Stomach (tissue), 9 donors: ENCODE measurements around the gene OR4E2. TPM values are rescaled to one million over a fixed set of nuclear protein-coding genes. Genes with fewer than 3 reads are reported as not detected.
A peak's percentile ranks its signal among the peaks of the same experiment; 100 is the strongest.

Experiments
- DNase-seq, 2 donors: peaks; one replicate each; pipeline versions ENCODE4 v3.0.0 to v3.0.0-alpha.2; 2013 to 2019
- H3K27ac ChIP-seq, 5 donors: fragments of 200-600 bp in 4 of 5; sonication (generic) in 4 of 5; one replicate each; pipeline ENCODE4 v1.5.1; 2013 to 2019; ENCODE audit warnings: mild to moderate bottlenecking in 1 of 5, moderate library complexity in 1 of 5
- H3K27me3 ChIP-seq, 3 donors: fragments of 200-600 bp; sonication (generic); one replicate each; pipeline ENCODE4 v1.5.1; 2017 to 2019; ENCODE audit warnings: mixed run types in 1 of 3
- H3K36me3 ChIP-seq, 4 donors: fragments of 200-600 bp; sonication (generic); 1 replicate in 3 of 4; 2 replicates in 1 of 4; pipeline ENCODE4 v1.5.1; 2016 to 2019
- H3K4me1 ChIP-seq, 4 donors: fragments of 200-600 bp; sonication (generic); one replicate each; pipeline ENCODE4 v1.5.1; 2016 to 2019
- H3K4me3 ChIP-seq, 4 donors: fragments of 200-600 bp; sonication (generic) in 3 of 4; one replicate each; pipeline ENCODE4 v1.5.1; 2016 to 2019; ENCODE audit warnings: mild to moderate bottlenecking in 1 of 4
- H3K9me3 ChIP-seq, 4 donors: fragments of 200-600 bp; sonication (generic); one replicate each; pipeline ENCODE4 v1.5.1; 2016 to 2019
- EP300 ChIP-seq: sonication (generic); formaldehyde crosslinking; IDR thresholded peaks from one replicate; pipeline ENCODE4 v1.6.1; 2017; ENCODE audit warnings: antibody characterized with exemption
- POLR2A ChIP-seq, 4 donors: fragments of 450-650 bp; IDR thresholded peaks; one replicate each; pipeline ENCODE4 v1.6.1; 2016; ENCODE audit warnings: antibody characterized with exemption in 4 of 4, control low read depth in 2 of 4, mild to moderate bottlenecking in 1 of 4, moderate library complexity in 1 of 4
- POLR2AphosphoS5 ChIP-seq, 3 donors: sonication (generic); formaldehyde crosslinking; IDR thresholded peaks; one replicate each; pipeline ENCODE4 v1.6.1; 2016; ENCODE audit warnings: antibody characterized with exemption in 3 of 3
- WGBS, 5 donors: extraction: QIAGEN DNeasy Blood & Tissue Kit in 3 of 5; methylation state at CpG; one replicate each; pipeline versions ENCODE4 v1.1.5 to v1.1.7; 2013 to 2018; 5-methylcytosine and 5-hydroxymethylcytosine counted together
- intact Hi-C: fragments of 100-400 bp; cut with DNase I; formaldehyde crosslinking; loops from one replicate; pipeline ENCODE4 v1.15.1; 2023; ENCODE audit warnings: low total_unique reads
- polyA plus RNA-seq, 3 donors: library from polyadenylated mRNA; stranded (reverse); fragments of 200-250 nt; gene quantifications; one replicate each; pipeline ENCODE4 v1.2.3, GENCODE V29; 2013
- total RNA-seq, 5 donors: library from RNA; depleted of rRNA; stranded (reverse); fragments of >200 nt; gene quantifications; one replicate each; pipeline versions ENCODE4 v1.1.0 to v1.2.3, GENCODE V29; 2014 to 2016
- TF ChIP-seq, protein P1 (sequence below), 7 experiments: fragments of 450-650 bp in 4 of 7; fragments of 200-600 bp in 3 of 7; sonication (generic) in 3 of 7; IDR thresholded peaks; one replicate each; pipeline ENCODE4 v1.5.1; 2016 to 2019; ENCODE audit warnings: antibody characterized with exemption in 7 of 7, control low read depth in 2 of 7, mild to moderate bottlenecking in 1 of 7
- donor health status: healthy with polysubstance abuse.
- donor health status: Bipolar disorder and iron deficiency.
- donor health status: healthy.

Gene OR4E2
- total and polyA plus RNA-seq, 8 donors: not detected

DNA sequence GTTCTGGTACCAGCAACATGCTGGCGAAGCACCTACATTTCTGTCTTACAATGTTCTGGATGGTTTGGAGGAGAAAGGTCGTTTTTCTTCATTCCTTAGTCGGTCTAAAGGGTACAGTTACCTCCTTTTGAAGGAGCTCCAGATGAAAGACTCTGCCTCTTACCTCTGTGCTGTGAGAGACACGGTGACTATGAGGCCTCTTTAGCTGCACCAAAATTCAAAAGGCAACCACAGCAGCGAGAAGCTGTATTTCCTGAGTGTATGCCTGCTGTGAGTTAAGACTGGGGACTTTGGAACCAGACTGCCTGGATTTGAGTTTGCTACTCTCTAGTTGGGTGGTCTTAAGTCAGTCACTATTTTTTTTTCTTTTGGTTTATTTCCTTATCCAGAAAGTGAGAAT is 10.2 kb upstream of the OR4E2 start:
- no peak for DNase-seq
- intact Hi-C loops: no loop called here
- Histone ChIP-seq H3K36me3 (no peaks in the 10 kb centered on the region), H3K4me3 (no peak overlapping the region), H3K4me1 (no peaks in the 10 kb centered on the region), H3K27ac (no peak overlapping the region), H3K27me3 (peaks cover 0 to 4% (median 0%) of the 10 kb centered on the region in 3 donors), H3K9me3 (peaks cover 0 to 6% (median 0%) of the 10 kb centered on the region in 4 donors)
- WGBS, 5 donors: 55 to 64% (median 59%) methylated on average over 5 of the region's 5 CpGs
- no peak for TF ChIP-seq POLR2AphosphoS5 (IDR thresholded peaks at IDR 0.05)
- TF ChIP-seq, protein P1, sequence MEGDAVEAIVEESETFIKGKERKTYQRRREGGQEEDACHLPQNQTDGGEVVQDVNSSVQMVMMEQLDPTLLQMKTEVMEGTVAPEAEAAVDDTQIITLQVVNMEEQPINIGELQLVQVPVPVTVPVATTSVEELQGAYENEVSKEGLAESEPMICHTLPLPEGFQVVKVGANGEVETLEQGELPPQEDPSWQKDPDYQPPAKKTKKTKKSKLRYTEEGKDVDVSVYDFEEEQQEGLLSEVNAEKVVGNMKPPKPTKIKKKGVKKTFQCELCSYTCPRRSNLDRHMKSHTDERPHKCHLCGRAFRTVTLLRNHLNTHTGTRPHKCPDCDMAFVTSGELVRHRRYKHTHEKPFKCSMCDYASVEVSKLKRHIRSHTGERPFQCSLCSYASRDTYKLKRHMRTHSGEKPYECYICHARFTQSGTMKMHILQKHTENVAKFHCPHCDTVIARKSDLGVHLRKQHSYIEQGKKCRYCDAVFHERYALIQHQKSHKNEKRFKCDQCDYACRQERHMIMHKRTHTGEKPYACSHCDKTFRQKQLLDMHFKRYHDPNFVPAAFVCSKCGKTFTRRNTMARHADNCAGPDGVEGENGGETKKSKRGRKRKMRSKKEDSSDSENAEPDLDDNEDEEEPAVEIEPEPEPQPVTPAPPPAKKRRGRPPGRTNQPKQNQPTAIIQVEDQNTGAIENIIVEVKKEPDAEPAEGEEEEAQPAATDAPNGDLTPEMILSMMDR (IDR thresholded peaks at IDR 0.05): no peak
- TF ChIP-seq EP300: no peak
- no peak for TF ChIP-seq POLR2A (IDR thresholded peaks at IDR 0.05)

DNA sequence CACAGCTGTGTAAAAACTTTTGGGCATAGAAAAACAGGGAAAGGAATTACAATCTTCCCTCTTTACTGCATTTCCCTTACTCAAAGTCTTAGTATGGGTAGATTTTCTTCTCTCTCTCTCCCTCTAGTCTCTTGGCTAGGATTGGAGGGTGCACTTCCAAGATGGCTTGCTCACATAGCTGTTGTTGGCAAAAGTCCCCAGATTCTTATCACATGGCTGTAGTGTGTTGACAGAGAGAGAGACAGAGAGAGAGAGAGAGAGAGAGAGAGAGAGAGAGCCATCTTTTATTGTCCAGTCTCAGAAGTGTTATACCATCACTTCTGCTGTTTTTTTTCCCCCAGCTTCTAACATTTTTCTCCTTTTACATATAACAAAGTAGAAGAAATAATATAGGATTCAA is 6.3 kb upstream of the OR4E2 start:
- no peaks in the 10 kb centered on the region for H3K4me1 ChIP-seq
- H3K27me3 ChIP-seq: peaks cover 0 to 4% (median 0%) of the 10 kb centered on the region in 3 donors
- TF ChIP-seq POLR2AphosphoS5 (IDR thresholded peaks at IDR 0.05) (no peak), POLR2A (IDR thresholded peaks at IDR 0.05) (no peak), EP300 (no peak)
- TF ChIP-seq, protein P1 (IDR thresholded peaks at IDR 0.05): no peak
- no peak overlapping the region for H3K4me3 ChIP-seq
- DNase-seq: no peak
- H3K36me3 ChIP-seq: no peaks in the 10 kb centered on the region
- intact Hi-C loops: no loop called here
- peaks cover 0 to 6% (median 0%) of the 10 kb centered on the region in 4 donors for H3K9me3 ChIP-seq
- no peak overlapping the region for H3K27ac ChIP-seq

DNA sequence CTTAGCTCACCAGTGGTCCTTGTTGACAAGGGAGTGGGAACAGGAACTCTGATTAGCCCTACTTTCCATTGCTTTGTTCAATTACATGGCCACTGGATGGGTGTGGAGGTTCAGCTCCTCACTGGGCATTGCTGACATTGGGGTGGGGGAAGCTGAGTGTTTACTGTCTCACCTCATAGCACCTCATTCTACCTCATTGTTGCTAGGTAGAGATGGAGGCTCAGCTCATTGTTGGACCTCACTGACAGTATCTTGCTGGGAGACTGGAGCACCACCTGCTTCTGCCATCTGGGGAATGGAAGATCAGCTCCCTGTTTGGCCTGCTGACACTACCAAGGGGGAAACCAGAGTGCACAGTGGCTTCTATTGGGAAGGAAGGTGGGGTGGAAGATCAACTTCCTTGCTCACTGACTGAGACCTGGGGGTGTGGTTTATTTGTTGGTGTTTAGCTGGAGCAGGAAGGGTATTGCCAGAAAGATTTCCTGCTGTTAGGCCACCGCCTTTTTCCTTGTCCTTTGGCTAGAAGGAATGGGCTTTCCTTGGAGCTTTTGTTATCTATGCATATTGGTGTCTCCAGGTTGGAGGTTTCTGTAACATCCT is 1.3 kb upstream of the OR4E2 start:
- Histone ChIP-seq H3K36me3 (no peaks in the 10 kb centered on the region), H3K9me3 (no peaks in the 10 kb centered on the region), H3K4me3 (no peak overlapping the region), H3K27ac (no peak overlapping the region), H3K27me3 (no peaks in the 10 kb centered on the region), H3K4me1 (no peaks in the 10 kb centered on the region)
- 31 to 52% (median 39%) methylated on average over 1 of the region's 1 CpG for WGBS, 5 donors
- no peak for TF ChIP-seq EP300
- intact Hi-C loops: no loop called here
- DNase-seq: peak in 1 of 2 donors; percentile 5

DNA sequence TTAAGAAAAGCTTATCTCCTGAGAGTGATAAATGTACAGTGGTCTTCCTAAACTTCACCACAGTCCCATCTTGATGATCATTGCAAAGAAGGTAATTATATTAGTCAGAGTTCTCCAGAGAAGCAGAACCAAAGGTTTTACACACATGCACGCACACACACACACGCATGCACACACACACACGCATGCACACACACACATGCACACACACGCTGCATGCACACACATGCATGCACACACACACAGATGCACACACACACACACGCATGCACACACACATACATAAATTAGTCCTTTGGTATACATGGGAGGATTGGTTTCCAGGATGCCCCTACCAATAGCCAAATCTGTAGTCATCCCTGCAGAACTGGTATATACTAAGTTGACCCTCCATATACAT is 580 bp downstream of the OR4E2 start:
- Histone ChIP-seq H3K9me3 (no peaks in the 10 kb centered on the region), H3K36me3 (no peaks in the 10 kb centered on the region), H3K4me1 (no peaks in the 10 kb centered on the region), H3K4me3 (no peak overlapping the region), H3K27ac (no peak overlapping the region), H3K27me3 (peaks cover 0 to 4% (median 0%) of the 10 kb centered on the region in 3 donors)
- WGBS, 5 donors: 89 to 100% (median 96%) methylated on average over 5 of the region's 5 CpGs
- no peak for TF ChIP-seq POLR2AphosphoS5 (IDR thresholded peaks at IDR 0.05)
- no peak for TF ChIP-seq EP300
- TF ChIP-seq, protein P1 (IDR thresholded peaks at IDR 0.05): no peak
- TF ChIP-seq POLR2A (IDR thresholded peaks at IDR 0.05): no peak
- DNase-seq: no peak
- intact Hi-C loops: no loop called here

DNA sequence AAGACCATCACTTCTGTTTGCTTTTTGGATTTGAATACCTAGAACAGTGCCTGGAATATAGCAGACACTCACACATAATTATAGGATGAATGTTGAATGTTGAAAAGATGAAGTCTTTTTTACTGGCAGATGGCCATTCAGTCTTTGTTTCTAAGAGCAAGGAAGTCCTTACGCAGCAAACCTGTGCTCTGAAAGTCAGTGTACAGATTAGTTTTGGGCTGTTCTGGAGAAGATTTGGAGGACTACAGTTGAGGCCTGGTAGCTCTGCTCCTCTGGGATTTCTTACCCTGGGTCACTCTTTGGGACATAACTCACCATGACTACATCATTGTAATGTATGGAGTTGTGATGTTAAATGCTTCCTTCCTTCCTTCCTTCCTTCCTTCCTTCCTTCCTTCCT is 3.3 kb downstream of the OR4E2 start:
- Histone ChIP-seq H3K4me3 (no peak overlapping the region), H3K4me1 (no peaks in the 10 kb centered on the region), H3K9me3 (no peaks in the 10 kb centered on the region), H3K36me3 (no peaks in the 10 kb centered on the region), H3K27ac (no peak overlapping the region), H3K27me3 (peaks cover 0 to 4% (median 0%) of the 10 kb centered on the region in 3 donors)
- no peak for DNase-seq
- 47 to 98% (median 60%) methylated on average over 1 of the region's 1 CpG for WGBS, 5 donors
- intact Hi-C loops: no loop called here
- no peak for TF ChIP-seq POLR2AphosphoS5 (IDR thresholded peaks at IDR 0.05)
- no peak for TF ChIP-seq EP300
- TF ChIP-seq, protein P1 (IDR thresholded peaks at IDR 0.05): no peak
- TF ChIP-seq POLR2A (IDR thresholded peaks at IDR 0.05): no peak
